HG02970 (cell line): ENCODE data around the gene LNX1.

Source experiments
- ATAC-seq: cut with Tn5 transposase; IDR thresholded peaks from one replicate; pipeline ENCODE4 v1.9.1; 2021; ENCODE audit warnings: mild to moderate bottlenecking, moderate library complexity, moderate number of reproducible peaks; ENCODE audit not compliant: unreplicated experiment, low FRiP score

Gene LNX1

DNA sequence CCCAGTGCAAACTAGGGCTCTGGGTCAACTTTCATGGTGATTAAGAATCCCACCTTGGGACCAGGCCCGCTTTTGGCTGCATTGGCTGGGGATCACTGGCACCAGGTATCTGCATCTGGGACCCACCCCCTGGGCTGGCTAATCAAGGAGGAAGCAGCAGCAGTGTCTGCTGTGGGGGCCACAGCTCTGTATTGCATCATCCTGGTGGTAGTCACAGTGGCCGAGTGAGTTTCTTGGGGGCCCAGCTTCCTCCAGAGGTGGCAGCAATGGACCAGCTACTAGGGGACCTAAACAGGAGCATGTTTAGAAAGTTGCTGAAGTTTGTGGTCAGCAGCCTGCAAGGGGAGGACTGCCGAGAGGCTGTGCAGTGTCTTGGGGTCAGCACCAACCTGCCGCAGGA lies 15.7 kb downstream of the LNX1 start:
- ATAC-seq = no peak

DNA sequence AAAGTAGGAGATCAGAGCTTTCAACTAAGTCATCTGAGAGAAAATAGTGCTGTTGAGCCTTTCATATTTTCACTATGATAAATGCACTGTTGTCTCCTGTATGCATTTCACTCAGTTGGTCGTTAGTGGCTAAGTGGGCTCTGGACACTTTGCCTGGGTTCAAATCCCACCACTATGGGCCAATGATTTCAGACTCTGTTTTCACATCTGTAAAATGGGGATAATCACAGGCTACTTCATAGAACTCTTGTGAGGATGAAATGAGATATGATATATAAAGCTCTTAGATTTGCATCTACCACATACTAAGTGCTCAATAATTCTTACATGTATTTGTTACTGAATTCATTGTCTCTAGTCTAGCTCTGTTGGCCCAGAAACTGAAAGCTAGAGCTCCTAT lies 16.8 kb downstream of the LNX1 start:
- no peak for ATAC-seq

DNA sequence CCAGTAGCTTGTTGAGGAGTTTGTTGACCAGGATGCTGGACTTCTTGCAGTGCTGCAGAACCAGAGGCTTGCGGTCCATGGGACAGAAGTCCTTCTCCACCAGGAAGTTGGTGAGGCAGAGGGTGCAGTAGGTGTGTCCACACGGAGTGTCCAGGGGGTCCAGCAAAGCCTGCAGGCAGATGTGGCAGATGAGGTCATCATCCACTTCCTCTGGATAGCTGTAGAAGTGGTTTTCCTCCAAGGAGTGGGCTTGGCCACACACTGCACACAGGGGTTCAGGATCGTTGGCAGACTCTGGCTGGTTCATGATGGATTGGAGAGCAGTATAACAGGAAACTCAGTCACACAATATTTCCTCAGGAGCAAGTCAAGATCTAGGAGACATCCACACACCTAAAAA lies 17.6 kb downstream of the LNX1 start:
- ATAC-seq = no peak

- ATAC-seq = no peak
Observed at GRCh38 chr4:53572600-53572994, 18.7 kb downstream of the LNX1 start.

DNA sequence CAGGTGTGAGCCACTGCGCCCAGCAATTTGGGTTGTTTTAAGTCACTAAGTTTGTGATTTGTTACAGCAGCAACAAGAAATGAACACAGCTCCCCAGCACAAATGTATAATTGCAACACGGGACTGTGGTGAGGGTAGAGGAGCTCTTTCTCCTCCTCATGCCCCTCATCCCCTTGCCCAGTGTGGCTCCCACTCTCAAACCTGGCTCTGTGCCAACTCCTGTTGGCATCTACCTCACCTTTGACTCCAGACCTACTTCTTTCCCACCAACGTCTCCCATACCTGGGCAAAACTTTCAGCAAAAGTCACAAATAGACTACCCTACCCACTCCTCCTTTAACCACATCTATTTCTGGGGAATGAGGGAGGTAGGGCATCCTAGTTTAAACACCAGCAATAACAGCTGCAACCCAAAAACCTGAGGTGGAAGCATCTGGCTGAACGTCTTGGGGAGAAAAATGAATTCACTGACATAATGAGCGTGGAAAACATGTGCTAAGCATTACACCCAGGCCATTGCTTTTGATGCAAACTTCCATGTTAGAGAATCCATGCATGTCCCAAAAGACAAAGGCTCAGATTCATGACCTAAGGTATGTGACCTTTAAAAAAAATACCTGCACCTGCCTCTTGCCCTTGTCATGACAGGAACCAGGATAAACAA lies 19.2 kb downstream of the LNX1 start:
- no peak for ATAC-seq

DNA sequence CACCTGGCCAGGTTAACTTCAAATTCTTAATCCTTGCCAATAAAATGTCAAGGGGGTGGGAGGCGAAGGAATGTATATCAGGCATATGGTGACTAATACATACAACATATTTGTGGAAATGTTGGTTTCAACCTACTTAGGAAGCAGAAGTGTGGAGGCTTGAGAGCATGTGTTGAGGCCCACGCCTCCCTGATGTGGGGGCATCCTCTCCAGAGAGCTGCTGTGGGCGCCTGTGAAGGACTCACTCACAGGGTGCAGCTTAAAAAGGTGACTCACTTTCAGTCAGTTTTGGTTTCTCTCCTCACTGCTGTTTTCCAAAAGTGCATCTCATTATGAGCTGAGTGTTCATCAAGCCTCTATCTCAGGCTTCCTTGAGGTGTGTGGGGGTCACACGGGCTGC lies 27.5 kb downstream of the LNX1 start:
- ATAC-seq = no peak

- no peak for ATAC-seq
Observed at GRCh38 chr4:53562409-53562808, 28.9 kb downstream of the LNX1 start.

GRCh38 chr4:53559021-53559620 lies 32.2 kb downstream of the LNX1 start:
- ATAC-seq = no peak

GRCh38 chr4:53558065-53558801 lies 33.1 kb downstream of the LNX1 start:
- ATAC-seq = no peak

DNA sequence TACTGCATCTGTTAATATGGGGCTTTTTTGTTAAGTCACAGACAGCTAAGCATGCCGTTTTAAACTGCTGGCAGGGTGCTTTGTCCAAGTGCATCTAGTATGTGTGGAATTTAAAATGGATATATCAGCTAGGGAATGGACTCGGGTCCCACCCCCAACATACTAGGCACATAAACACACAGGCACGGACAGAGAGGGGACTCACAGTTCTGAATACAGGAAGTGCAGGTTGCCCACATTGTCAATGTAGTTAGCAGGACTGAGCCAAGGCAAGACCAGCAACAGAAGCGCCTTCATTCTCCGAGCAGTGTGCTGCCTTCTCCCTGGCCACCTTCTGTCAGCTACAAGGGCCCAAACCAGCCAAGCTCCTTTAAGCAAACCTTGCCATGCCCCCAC lies 33.6 kb downstream of the LNX1 start:
- no peak for ATAC-seq

GRCh38 chr4:53556651-53557050 lies 34.6 kb downstream of the LNX1 start:
- no peak for ATAC-seq

- no peak for ATAC-seq
Observed at GRCh38 chr4:53553486-53554210, 37.6 kb downstream of the LNX1 start.

DNA sequence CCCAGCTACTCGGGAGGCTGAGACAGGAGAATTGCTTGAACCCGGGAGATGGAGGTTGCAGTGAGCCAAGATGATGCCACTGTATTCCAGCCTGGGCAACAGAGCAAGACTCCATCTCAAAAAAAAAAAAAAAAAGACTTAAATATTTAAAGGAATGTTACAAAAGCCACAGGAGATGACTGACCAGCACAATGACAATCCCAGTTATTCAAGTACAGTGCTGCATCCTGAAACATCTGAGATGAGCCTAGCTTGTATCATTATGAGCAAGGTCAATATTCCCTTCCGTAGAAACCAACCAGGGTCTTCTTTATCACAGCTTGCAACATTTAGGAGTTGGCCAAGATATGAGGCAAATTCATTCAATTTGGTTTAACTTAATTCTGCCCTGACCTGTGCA lies 38.6 kb downstream of the LNX1 start:
- no peak for ATAC-seq

GRCh38 chr4:53551958-53552357 lies 39.3 kb downstream of the LNX1 start:
- ATAC-seq = no peak

DNA sequence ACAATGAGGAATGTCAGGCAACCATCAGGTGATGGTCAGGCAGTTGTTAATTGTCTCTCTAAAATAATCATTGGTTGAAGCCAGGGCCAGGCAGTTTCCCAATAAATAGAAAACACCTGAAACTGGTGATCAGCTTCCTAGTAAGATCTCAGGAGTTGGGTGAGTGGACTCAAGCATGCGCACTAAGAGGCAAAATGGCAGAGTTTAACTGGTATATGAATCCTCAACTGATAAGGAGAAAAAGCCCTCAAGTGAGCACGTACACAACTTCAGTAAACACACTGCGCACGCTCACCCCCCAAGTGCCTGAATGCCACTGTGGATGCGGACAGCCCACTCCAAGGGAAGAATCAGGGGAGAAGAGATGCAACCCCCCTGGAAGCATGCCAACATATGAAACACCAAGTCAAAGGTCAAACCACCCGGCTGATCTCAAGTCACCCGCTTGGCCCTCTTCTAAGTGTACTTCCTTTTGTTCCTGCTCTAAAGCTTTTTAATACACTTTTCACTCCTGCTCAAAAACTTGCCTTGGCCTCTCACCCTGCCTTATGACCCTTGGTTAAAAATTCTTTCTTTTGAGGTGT lies 39.9 kb downstream of the LNX1 start:
- ATAC-seq = no peak

DNA sequence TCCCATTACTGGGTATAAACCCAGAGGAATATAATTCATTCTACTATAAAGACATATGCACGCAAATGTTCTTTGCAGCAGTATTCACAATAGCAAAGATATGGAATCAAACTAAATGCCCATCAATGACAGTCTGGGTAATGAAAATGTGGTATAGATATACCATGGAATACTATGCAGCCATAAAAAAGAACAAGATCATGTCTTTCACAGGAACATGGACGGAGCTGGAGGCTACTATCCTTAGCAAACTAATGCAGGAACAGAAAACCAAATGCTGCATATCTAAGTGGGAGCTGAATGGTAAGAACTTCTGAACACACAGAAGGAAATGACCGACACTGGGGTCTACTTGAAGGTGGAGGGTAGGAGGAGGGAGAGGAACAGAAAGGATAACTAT lies 42.6 kb downstream of the LNX1 start:
- no peak for ATAC-seq

DNA sequence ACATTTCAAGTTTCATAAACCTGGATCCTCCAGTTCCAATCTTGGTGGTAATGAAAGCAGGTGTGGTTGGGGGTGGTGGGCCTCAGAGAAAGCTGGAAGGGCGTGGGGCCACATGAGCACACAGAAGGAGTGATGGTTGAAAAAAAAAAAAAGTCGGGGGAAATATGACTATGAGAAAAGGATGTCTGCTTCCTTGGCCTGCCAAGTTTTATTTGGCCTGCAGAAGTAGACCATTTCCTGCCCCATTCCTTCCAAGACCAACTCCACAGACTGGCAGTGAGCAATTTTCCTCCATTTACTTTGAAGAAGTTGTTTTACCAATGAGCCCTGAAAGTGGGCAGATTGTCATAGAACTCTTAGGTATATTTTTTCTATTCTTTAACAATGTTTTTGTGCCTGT lies 43.3 kb downstream of the LNX1 start:
- ATAC-seq = no peak

- no peak for ATAC-seq
Observed at GRCh38 chr4:53545942-53546581, 45.2 kb downstream of the LNX1 start.

DNA sequence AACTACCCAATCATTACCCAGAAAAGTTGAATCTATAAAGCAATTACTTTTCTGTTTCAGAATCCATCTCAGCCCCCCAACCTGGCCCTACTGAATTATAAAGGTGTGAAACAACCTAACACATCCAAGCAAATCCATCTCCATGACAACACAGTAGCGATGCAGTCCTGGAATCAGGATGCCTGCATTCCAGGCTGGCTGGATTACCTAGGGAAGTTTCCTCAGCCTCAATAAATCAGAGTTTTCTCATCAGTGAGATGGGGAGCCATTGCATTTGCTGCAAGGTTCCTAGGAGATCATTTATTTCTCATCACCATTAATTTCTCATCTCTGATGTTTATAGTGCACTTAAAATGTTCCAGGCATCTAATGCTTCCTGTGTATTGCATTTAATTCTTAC lies 46.0 kb downstream of the LNX1 start:
- no peak for ATAC-seq

DNA sequence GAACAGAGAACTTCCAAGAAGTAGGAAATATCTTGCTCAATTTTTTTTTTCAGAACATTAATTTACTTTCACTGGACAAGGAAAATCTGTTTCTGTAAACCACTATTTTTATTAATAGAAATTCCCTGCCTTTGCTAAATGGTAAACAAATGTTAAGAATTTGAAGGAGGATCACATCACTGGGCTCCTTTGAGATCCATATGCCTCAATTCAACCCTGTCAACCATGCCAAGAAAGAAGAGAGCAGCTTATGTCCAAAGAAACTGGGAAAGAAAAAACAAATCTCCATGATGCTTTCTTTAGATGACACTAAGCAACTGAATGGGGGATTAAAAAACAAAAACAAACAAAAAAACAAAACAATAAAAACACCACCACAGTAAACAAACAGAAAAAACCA lies 47.7 kb downstream of the LNX1 start:
- ATAC-seq = no peak
